HG02885 (cell line): ENCODE results near the gene NFATC1.

Experiments
- ATAC-seq: cut with Tn5 transposase; IDR thresholded peaks from one replicate; pipeline ENCODE4 v1.9.1; 2021; ENCODE audit warnings: mild to moderate bottlenecking; ENCODE audit not compliant: unreplicated experiment, poor library complexity

Gene NFATC1

GRCh38 chr18:79436556-79437275, 41.0 kb downstream of the NFATC1 start:
- no peak for ATAC-seq

GRCh38 chr18:79438089-79438897, 42.6 kb downstream of the NFATC1 start:
- no peak for ATAC-seq

- ATAC-seq: no peak
These were observed 43.3 kb downstream of the NFATC1 start for GRCh38 chr18:79438898-79439627.

- ATAC-seq: no peak
These were observed 43.9 kb downstream of the NFATC1 start for GRCh38 chr18:79439628-79440023.

- no peak for ATAC-seq
These were observed 44.8 kb downstream of the NFATC1 start for GRCh38 chr18:79440316-79441110.

- no peak for ATAC-seq
These were observed 45.7 kb downstream of the NFATC1 start for GRCh38 chr18:79441420-79441819.

- peak; percentile 49 for ATAC-seq
These were observed 46.9 kb downstream of the NFATC1 start for GRCh38 chr18:79442508-79443221.

- ATAC-seq: no peak
These were observed 49.5 kb downstream of the NFATC1 start for GRCh38 chr18:79445221-79445620.

GRCh38 chr18:79445696-79446561, 50.2 kb downstream of the NFATC1 start:
- ATAC-seq: no peak

- ATAC-seq: no peak
These were observed 51.2 kb downstream of the NFATC1 start for GRCh38 chr18:79446931-79447330.

- no peak for ATAC-seq
These were observed 52.1 kb downstream of the NFATC1 start for GRCh38 chr18:79447703-79448367.

- no peak for ATAC-seq
These were observed 52.9 kb downstream of the NFATC1 start for GRCh38 chr18:79448621-79449020.

GRCh38 chr18:79449551-79450288, 54.0 kb downstream of the NFATC1 start:
- no peak for ATAC-seq

- no peak for ATAC-seq
These were observed 54.8 kb downstream of the NFATC1 start for GRCh38 chr18:79450289-79451080.

- ATAC-seq: no peak
These were observed 55.8 kb downstream of the NFATC1 start for GRCh38 chr18:79451237-79452125.
